GM12878 (cell line): Measurements from ENCODE around the gene RRAD. TPM values are rescaled to one million over a fixed set of nuclear protein-coding genes. Genes with fewer than 3 reads are reported as not detected.

Experiments used
- ATAC-seq: fragments of 200-7000 bp; cut with Tn5 transposase; 3 replicates; pipeline ENCODE4 v1.9.1; 2020; ENCODE audit warnings: mild to moderate bottlenecking, moderate library complexity
- BruUV-seq: library from RNA; stranded (reverse); fragments of 400-500 nt; replicated peaks from 2 replicates; lab custom pipeline; 2021; lab: Mats Ljungman, UMichigan
- CTCF ChIA-PET: fragments of 300-600 bp; sonication (Branson Sonifier 250); formaldehyde crosslinking; extraction: SDS; loops from one replicate; lab custom pipeline; 2021; ENCODE audit warnings: inconsistent platforms; lab: Yijun Ruan, JAX
- POLR2A ChIA-PET: fragments of 350-600 bp; formaldehyde crosslinking; extraction: SDS; loops from one replicate; lab custom pipeline; 2021; ENCODE audit warnings: inconsistent platforms; lab: Charles Lee
- RAD21 ChIA-PET: fragments of 300-600 bp; sonication (Branson Sonifier 250); formaldehyde crosslinking; loops from one replicate; lab custom pipeline; 2023; ENCODE audit warnings: antibody characterized with exemption; ENCODE audit not compliant: unreplicated experiment; lab: Charles Lee
- SMC1A ChIA-PET: fragments of 300-600 bp; sonication (Branson Sonifier 250); formaldehyde crosslinking; loops from one replicate; lab custom pipeline; 2023; ENCODE audit not compliant: unreplicated experiment, uncharacterized antibody; lab: Charles Lee
- DNase-seq: peaks from one replicate; pipeline ENCODE4 v3.0.0-alpha.2; 2011; ENCODE audit warnings: low read depth, low spot score
- FAIRE-seq: peaks from 3 replicates; lab custom pipeline; 2011; peaks lifted over from hg19 to GRCh38; lab: Jason Lieb, UNC
- H2AFZ ChIP-seq: 2 replicates; pipeline ENCODE4 v1.6.0; 2011; ENCODE audit warnings: low read depth, low read length, control low read depth; ENCODE audit not compliant: control insufficient read depth
- H3K27ac ChIP-seq: 2 replicates; pipeline ENCODE4 v1.5.1; 2011; ENCODE audit warnings: control low read depth; ENCODE audit not compliant: control insufficient read depth, insufficient read depth
- H3K27me3 ChIP-seq, 2 experiments: replicated peaks in 1 of 2; 2 replicates each; pipeline versions ENCODE4 v1.6.0 to v1.6.1; 2011; ENCODE audit warnings: low read length in 1 of 2; ENCODE audit not compliant: control insufficient read depth in 2 of 2, insufficient read depth in 2 of 2
- H3K36me3 ChIP-seq, 2 experiments: 2 replicates each; pipeline ENCODE4 v1.5.1; 2011; ENCODE audit warnings: low read length in 1 of 2; ENCODE audit not compliant: control insufficient read depth in 2 of 2, insufficient read depth in 2 of 2
- H3K4me1 ChIP-seq: 2 replicates; pipeline ENCODE4 v1.6.1; 2011; ENCODE audit warnings: mild to moderate bottlenecking, low read length, moderate library complexity, mixed read lengths; ENCODE audit not compliant: control insufficient read depth, insufficient read depth
- H3K4me2 ChIP-seq: 2 replicates; pipeline ENCODE4 v1.6.0; 2011; ENCODE audit warnings: control low read depth; ENCODE audit not compliant: control insufficient read depth, insufficient read depth
- H3K4me3 ChIP-seq: fragments of 200-600 bp; sonication (generic); 2 replicates; pipeline ENCODE4 v1.5.1; 2016
- H3K79me2 ChIP-seq: 2 replicates; pipeline ENCODE4 v1.6.0; 2011; ENCODE audit warnings: low read length; ENCODE audit not compliant: control insufficient read depth, insufficient read depth
- H3K9ac ChIP-seq: 2 replicates; pipeline ENCODE4 v1.8.0; 2011; ENCODE audit warnings: low read length, control low read depth, mixed read lengths; ENCODE audit not compliant: control insufficient read depth, insufficient read depth
- H3K9me3 ChIP-seq: replicated peaks from 3 replicates; pipeline ENCODE4 v1.5.1; 2011; ENCODE audit warnings: mild to moderate bottlenecking, low read length; ENCODE audit not compliant: control insufficient read depth, insufficient read depth
- H4K20me1 ChIP-seq: 2 replicates; pipeline ENCODE4 v1.6.0; 2011; ENCODE audit not compliant: control insufficient read depth, insufficient read depth
- BHLHE40 ChIP-seq, 2 experiments: fragments of 450-650 bp in 1 of 2; IDR thresholded peaks; 2 replicates each; pipeline ENCODE4 v1.6.1; 2011 to 2017; ENCODE audit warnings: low read depth in 2 of 2, borderline replicate concordance in 1 of 2, improper control_type of control experiment in 1 of 2, low read length in 1 of 2, mild to moderate bottlenecking in 1 of 2
- FOXM1 ChIP-seq: IDR thresholded peaks from 2 replicates; pipeline ENCODE4 v1.6.1; 2012; ENCODE audit warnings: low read depth, mild to moderate bottlenecking, inconsistent platforms, low read length, moderate library complexity
- GABPA ChIP-seq: IDR thresholded peaks from 2 replicates; pipeline ENCODE4 v1.6.1; 2014; ENCODE audit warnings: antibody characterized with exemption, low read depth, mild to moderate bottlenecking, inconsistent platforms
- HCFC1 ChIP-seq: fragments of 150-350 bp; IDR thresholded peaks from 2 replicates; pipeline ENCODE4 v1.6.1; 2014; ENCODE audit warnings: low read length
- MEF2B ChIP-seq: fragments of 450-650 bp; IDR thresholded peaks from 2 replicates; pipeline ENCODE4 v1.6.1; 2018; ENCODE audit warnings: mild to moderate bottlenecking, moderate library complexity; ENCODE audit not compliant: partially characterized antibody, poor library complexity, severe bottlenecking
- MXI1 ChIP-seq: fragments of 150-350 bp; IDR thresholded peaks from 2 replicates; pipeline ENCODE4 v1.6.1; 2011; ENCODE audit warnings: low read depth, mild to moderate bottlenecking, inconsistent platforms, low read length, improper control_type of control experiment
- NFYB ChIP-seq: IDR thresholded peaks from 2 replicates; pipeline ENCODE4 v1.6.1; 2011; ENCODE audit warnings: low read depth, mild to moderate bottlenecking, low read length, improper control_type of control experiment, moderate library complexity; ENCODE audit not compliant: insufficient read depth
- NR2F1 ChIP-seq: fragments of 450-650 bp; conservative IDR thresholded peaks from 2 replicates; pipeline ENCODE4 v1.6.1; 2017; ENCODE audit warnings: mild to moderate bottlenecking
- SMAD1 ChIP-seq: fragments of 450-650 bp; IDR thresholded peaks from 2 replicates; pipeline ENCODE4 v1.6.1; 2018; ENCODE audit warnings: mild to moderate bottlenecking, low read depth; ENCODE audit not compliant: partially characterized antibody
- SUPT20H ChIP-seq: IDR thresholded peaks from 2 replicates; pipeline ENCODE4 v1.6.1; 2011; ENCODE audit warnings: low read depth, mild to moderate bottlenecking, low read length, moderate library complexity, borderline replicate concordance; ENCODE audit not compliant: control insufficient read depth
- SUZ12 ChIP-seq: fragments of 200-600 bp; sonication (generic); IDR thresholded peaks from one replicate; pipeline ENCODE4 v1.6.1; 2018; ENCODE audit warnings: antibody characterized with exemption, mild to moderate bottlenecking; ENCODE audit not compliant: unreplicated experiment
- YBX1 ChIP-seq: fragments of 450-650 bp; IDR thresholded peaks from 2 replicates; pipeline ENCODE4 v1.6.1; 2016; ENCODE audit warnings: antibody characterized with exemption
- WGBS: methylation state at CpG from one replicate; pipeline ENCODE4 v1.1.6; 2016; ENCODE audit warnings: low lambda C conversion rate; ENCODE audit not compliant: insufficient replicate concordance, insufficient coverage; ENCODE audit errors: missing lambda C conversion rate; 5-methylcytosine and 5-hydroxymethylcytosine counted together
- in situ Hi-C: fragments of 300-500 bp; cut with MboI; formaldehyde crosslinking; loops from 9 replicates; pipeline ENCODE4 v1.14.3; 2018; ENCODE audit warnings: mixed read lengths
- intact Hi-C: fragments of 100-400 bp; cut with micrococcal nuclease; formaldehyde crosslinking; loops from one replicate; pipeline ENCODE4 v1.14.2; 2022; ENCODE audit not compliant: unreplicated experiment
- polyA plus RNA-seq, 11 experiments: library from polyadenylated mRNA; depleted of rRNA in 4 of 11; unstranded in 6 of 11; stranded (reverse) in 5 of 11; fragments of >200 nt; fragmentation: Nextera tagmentation in 4 of 11; fragmentation: Illumina TruSeq in 1 of 11; extraction: Ambion mirVana in 4 of 11; extraction: Trizol in 1 of 11; gene quantifications; 1 replicate in 1 of 11; 2 replicates in 10 of 11; pipeline versions ENCODE4 v1.2.1 to v1.2.3, GENCODE V29; 2011 to 2016; ENCODE audit warnings: inconsistent platforms in 2 of 11, missing spikeins in 2 of 11, low read depth in 1 of 11
- total RNA-seq, 4 experiments: library from RNA; depleted of rRNA in 3 of 4; stranded (reverse); fragments of >200 nt in 3 of 4; fragmentation: Illumina TruSeq in 1 of 4; extraction: Trizol in 1 of 4; gene quantifications; 2 replicates each; pipeline versions ENCODE4 v1.2.1 to v1.2.3, GENCODE V29; 2013 to 2021
- TF ChIP-seq, protein P1 (sequence below): IDR thresholded peaks from 2 replicates; pipeline ENCODE4 v1.6.1; 2011; ENCODE audit warnings: mild to moderate bottlenecking, low read depth, low read length, moderate library complexity; ENCODE audit not compliant: insufficient replicate concordance
- TF ChIP-seq, protein P2 (sequence below): IDR thresholded peaks from 2 replicates; pipeline ENCODE4 v1.6.1; 2012; ENCODE audit warnings: low read depth, low read length, improper control_type of control experiment

The RRAD gene
- total and polyA plus RNA-seq, 10 of the 15 experiments (the other 5 are each of a cell fraction or from before 2014, with no cell fraction given) = 0.11 to 8.5 (median 2.8) TPM

DNA sequence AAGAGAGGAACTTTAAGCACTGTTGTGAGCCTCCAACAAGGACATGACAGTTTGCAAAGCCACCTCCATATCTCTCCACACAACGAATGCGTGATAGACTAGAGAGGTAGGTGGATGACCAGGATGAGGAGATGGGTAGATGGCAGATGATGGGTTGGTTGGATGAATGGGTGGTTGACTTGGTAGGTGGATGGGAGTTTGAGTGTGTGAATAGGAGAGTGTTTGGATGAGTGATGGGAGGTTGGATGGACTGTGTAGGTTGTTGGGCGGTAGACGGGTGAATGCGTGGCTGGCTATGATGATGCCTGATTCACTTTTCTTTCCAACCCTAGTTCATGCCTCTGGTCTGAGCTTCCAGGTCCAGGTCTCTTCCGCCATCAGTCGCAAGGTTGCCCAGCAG lies 10.8 kb downstream of the RRAD start:
- H3K4me3 ChIP-seq = no peak overlapping the region
- H3K27ac ChIP-seq = no peak overlapping the region
- no peak for ATAC-seq
- FAIRE-seq = no peak
- no peak for TF ChIP-seq HCFC1
- TF ChIP-seq SMAD1 = no peak
- no peak for TF ChIP-seq GABPA
- TF ChIP-seq, protein P1, sequence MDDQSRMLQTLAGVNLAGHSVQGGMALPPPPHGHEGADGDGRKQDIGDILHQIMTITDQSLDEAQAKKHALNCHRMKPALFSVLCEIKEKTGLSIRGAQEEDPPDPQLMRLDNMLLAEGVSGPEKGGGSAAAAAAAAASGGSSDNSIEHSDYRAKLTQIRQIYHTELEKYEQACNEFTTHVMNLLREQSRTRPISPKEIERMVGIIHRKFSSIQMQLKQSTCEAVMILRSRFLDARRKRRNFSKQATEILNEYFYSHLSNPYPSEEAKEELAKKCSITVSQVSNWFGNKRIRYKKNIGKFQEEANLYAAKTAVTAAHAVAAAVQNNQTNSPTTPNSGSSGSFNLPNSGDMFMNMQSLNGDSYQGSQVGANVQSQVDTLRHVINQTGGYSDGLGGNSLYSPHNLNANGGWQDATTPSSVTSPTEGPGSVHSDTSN = no peak
- no peak for TF ChIP-seq SUPT20H
- TF ChIP-seq, protein P2, sequence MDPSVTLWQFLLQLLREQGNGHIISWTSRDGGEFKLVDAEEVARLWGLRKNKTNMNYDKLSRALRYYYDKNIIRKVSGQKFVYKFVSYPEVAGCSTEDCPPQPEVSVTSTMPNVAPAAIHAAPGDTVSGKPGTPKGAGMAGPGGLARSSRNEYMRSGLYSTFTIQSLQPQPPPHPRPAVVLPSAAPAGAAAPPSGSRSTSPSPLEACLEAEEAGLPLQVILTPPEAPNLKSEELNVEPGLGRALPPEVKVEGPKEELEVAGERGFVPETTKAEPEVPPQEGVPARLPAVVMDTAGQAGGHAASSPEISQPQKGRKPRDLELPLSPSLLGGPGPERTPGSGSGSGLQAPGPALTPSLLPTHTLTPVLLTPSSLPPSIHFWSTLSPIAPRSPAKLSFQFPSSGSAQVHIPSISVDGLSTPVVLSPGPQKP = no peak
- TF ChIP-seq YBX1 = no peak
- no peak for TF ChIP-seq MEF2B
- no peak for TF ChIP-seq MXI1
- TF ChIP-seq BHLHE40 (IDR thresholded peaks at IDR 0.05; ENCODE audit: borderline replicate concordance in 1 of 2, low read depth in 2 of 2, low read length in 1 of 2) = no peak
- TF ChIP-seq FOXM1 = no peak
- no peak for TF ChIP-seq SUZ12
- TF ChIP-seq NR2F1 = no peak
- no peak for TF ChIP-seq NFYB
- WGBS = 67% methylated on average over 7 of the region's 7 CpGs
- H3K36me3 ChIP-seq = no peaks in the 10 kb centered on the region
- ChIA-PET SMC1A (no interaction called here), RAD21 (no interaction called here), CTCF (interaction anchor here (1.0 kb wide), 1 partner anchor 19 kb away, joined by 3 read pairs; no protein-coding TSS in a partner anchor), POLR2A (no interaction called here)
- in situ Hi-C loops = no loop called here
- intact Hi-C loops = no loop called here
- no peaks in the 10 kb centered on the region for H3K79me2 ChIP-seq
- H4K20me1 ChIP-seq = no peaks in the 10 kb centered on the region
- no TSS peak for BruUV-seq
- H3K4me1 ChIP-seq = no peaks in the 10 kb centered on the region
- H3K27me3 ChIP-seq = peaks cover 0 to 3% of the 10 kb centered on the region in 2 experiments; a peak in 1 of 4 replicates
- H2AFZ ChIP-seq = no peak overlapping the region
- DNase-seq = no peak
- no peaks in the 10 kb centered on the region for H3K9me3 ChIP-seq
- H3K4me2 ChIP-seq = no peak overlapping the region
- H3K9ac ChIP-seq = no peak overlapping the region
